ENCODE data around the gene LPCAT4. TPM values are rescaled to one million over a fixed set of nuclear protein-coding genes. Genes with fewer than 3 reads are reported as not detected.

The LPCAT4 gene
- total and polyA plus RNA-seq, 4 donors: 1.1 to 2.4 (median 1.8) TPM

DNA sequence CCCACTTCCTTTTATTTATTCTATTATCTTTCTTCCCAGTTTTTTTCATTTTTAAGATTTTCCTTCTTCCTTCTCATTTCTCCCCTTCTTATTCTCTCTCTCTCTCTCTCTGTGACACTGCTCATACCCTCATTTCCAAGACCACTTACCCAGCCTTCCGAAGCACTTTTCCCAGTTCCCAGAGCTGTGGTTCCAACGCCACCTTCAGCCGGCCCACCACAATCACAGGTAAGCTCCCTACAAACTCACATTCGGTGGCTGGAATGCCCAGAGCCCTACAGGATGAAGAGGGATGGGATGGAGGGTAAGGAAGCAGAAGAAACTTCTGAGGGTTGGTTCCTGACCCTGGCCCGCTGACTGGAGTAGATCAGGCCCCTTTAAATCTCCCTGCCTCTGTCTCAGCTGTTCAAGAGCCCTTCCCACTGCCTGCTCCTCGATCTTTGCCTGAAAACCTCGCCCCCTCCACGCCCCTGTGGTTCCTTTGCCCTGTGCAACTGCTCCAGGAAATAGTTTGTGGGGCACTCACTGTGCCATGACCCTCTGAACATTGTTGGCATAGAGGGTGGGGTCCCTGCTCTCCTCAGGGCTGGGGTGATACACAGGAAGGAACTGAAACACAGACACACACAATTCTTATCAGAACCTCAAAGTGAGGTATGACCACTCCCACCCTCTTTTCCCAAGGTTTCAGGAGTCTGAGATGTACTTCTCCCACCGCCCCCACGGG, 4.8 kb downstream of the LPCAT4 start:
- TF ChIP-seq FOXA2 (IDR thresholded peaks at IDR 0.05): no peak
- no peak for TF ChIP-seq SP1 (IDR thresholded peaks at IDR 0.05)
- Histone ChIP-seq H3K9ac (ENCODE audit: low read depth in 1 of 2, low read length in 2 of 2) (no peak overlapping the region), H3K27me3 (ENCODE audit: control insufficient read depth in 4 of 4, insufficient read depth in 4 of 4, low read length in 3 of 4) (no peaks in the 10 kb centered on the region), H3K9me3 (ENCODE audit: control insufficient read depth in 4 of 4, low read length in 3 of 4) (no peaks in the 10 kb centered on the region), H3K36me3 (ENCODE audit: control insufficient read depth in 4 of 4, insufficient read depth in 3 of 4, low read depth in 1 of 4, low read length in 3 of 4) (peaks cover 0 to 2% (median 0%) of the 10 kb centered on the region in 4 donors), H3K27ac (ENCODE audit: low read depth in 1 of 2, low read length in 2 of 2) (no peak overlapping the region), H3K4me3 (ENCODE audit: low read depth in 1 of 3, low read length in 3 of 3) (no peak overlapping the region), H3K4me1 (ENCODE audit: control insufficient read depth in 4 of 4, insufficient read depth in 4 of 4, low read length in 3 of 4) (peaks cover 0 to 9% (median 5%) of the 10 kb centered on the region in 4 donors)
- no peak for DNase-seq (ENCODE audit: low spot score)
- WGBS: 80% methylated on average over 10 of the region's 10 CpGs

DNA sequence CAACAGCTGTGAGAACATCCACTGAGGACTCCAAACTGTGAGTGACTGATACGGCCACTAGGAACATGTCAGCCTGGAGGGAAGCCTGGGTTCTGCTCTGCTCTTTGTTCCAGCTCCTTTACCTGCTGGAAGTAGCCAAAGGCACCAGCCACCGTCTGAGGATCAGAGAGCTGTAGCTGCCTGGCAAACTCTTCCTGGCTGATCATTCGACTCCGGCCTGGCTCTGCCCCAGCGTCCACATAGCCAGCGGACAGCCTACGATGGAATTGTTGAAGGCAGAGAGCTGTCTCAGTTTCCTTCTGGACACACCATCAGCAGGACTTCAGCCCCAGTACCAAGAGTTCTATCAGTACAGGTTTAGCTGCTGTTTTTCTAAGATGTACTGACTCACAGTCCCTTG, 5.7 kb downstream of the LPCAT4 start:
- TF ChIP-seq JUND (IDR thresholded peaks at IDR 0.05) (no peak), YY1 (IDR thresholded peaks at IDR 0.05) (no peak), HNF4G (IDR thresholded peaks at IDR 0.05) (no peak), RXRA (IDR thresholded peaks at IDR 0.05) (no peak), FOXA2 (IDR thresholded peaks at IDR 0.05) (no peak), TAF1 (conservative IDR thresholded peaks at IDR 0.05) (no peak), GABPA (IDR thresholded peaks at IDR 0.05 in 1 of 2, conservative IDR thresholded peaks at IDR 0.05 in 1 of 2) (no peak), RAD21 (IDR thresholded peaks at IDR 0.05) (no peak), HNF4A (conservative IDR thresholded peaks at IDR 0.05) (no peak), FOXA1 (IDR thresholded peaks at IDR 0.05) (no peak), EGR1 (IDR thresholded peaks at IDR 0.05; ENCODE audit: low read depth in 2 of 2) (no peak), SP1 (IDR thresholded peaks at IDR 0.05) (no peak), NR2F2 (IDR thresholded peaks at IDR 0.05) (no peak)
- TF ChIP-seq, protein P1, sequence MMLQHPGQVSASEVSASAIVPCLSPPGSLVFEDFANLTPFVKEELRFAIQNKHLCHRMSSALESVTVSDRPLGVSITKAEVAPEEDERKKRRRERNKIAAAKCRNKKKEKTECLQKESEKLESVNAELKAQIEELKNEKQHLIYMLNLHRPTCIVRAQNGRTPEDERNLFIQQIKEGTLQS (IDR thresholded peaks at IDR 0.05): no peak
- TF ChIP-seq, protein P2, sequence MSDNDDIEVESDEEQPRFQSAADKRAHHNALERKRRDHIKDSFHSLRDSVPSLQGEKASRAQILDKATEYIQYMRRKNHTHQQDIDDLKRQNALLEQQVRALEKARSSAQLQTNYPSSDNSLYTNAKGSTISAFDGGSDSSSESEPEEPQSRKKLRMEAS (IDR thresholded peaks at IDR 0.05): no peak
- TF ChIP-seq, protein P3, sequence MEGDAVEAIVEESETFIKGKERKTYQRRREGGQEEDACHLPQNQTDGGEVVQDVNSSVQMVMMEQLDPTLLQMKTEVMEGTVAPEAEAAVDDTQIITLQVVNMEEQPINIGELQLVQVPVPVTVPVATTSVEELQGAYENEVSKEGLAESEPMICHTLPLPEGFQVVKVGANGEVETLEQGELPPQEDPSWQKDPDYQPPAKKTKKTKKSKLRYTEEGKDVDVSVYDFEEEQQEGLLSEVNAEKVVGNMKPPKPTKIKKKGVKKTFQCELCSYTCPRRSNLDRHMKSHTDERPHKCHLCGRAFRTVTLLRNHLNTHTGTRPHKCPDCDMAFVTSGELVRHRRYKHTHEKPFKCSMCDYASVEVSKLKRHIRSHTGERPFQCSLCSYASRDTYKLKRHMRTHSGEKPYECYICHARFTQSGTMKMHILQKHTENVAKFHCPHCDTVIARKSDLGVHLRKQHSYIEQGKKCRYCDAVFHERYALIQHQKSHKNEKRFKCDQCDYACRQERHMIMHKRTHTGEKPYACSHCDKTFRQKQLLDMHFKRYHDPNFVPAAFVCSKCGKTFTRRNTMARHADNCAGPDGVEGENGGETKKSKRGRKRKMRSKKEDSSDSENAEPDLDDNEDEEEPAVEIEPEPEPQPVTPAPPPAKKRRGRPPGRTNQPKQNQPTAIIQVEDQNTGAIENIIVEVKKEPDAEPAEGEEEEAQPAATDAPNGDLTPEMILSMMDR (IDR thresholded peaks at IDR 0.05; ENCODE audit: low read depth, low read length, missing input control): no peak
- TF ChIP-seq, protein P4, sequence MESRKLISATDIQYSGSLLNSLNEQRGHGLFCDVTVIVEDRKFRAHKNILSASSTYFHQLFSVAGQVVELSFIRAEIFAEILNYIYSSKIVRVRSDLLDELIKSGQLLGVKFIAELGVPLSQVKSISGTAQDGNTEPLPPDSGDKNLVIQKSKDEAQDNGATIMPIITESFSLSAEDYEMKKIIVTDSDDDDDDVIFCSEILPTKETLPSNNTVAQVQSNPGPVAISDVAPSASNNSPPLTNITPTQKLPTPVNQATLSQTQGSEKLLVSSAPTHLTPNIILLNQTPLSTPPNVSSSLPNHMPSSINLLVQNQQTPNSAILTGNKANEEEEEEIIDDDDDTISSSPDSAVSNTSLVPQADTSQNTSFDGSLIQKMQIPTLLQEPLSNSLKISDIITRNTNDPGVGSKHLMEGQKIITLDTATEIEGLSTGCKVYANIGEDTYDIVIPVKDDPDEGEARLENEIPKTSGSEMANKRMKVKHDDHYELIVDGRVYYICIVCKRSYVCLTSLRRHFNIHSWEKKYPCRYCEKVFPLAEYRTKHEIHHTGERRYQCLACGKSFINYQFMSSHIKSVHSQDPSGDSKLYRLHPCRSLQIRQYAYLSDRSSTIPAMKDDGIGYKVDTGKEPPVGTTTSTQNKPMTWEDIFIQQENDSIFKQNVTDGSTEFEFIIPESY (IDR thresholded peaks at IDR 0.05): no peak
- TF ChIP-seq, protein P5, sequence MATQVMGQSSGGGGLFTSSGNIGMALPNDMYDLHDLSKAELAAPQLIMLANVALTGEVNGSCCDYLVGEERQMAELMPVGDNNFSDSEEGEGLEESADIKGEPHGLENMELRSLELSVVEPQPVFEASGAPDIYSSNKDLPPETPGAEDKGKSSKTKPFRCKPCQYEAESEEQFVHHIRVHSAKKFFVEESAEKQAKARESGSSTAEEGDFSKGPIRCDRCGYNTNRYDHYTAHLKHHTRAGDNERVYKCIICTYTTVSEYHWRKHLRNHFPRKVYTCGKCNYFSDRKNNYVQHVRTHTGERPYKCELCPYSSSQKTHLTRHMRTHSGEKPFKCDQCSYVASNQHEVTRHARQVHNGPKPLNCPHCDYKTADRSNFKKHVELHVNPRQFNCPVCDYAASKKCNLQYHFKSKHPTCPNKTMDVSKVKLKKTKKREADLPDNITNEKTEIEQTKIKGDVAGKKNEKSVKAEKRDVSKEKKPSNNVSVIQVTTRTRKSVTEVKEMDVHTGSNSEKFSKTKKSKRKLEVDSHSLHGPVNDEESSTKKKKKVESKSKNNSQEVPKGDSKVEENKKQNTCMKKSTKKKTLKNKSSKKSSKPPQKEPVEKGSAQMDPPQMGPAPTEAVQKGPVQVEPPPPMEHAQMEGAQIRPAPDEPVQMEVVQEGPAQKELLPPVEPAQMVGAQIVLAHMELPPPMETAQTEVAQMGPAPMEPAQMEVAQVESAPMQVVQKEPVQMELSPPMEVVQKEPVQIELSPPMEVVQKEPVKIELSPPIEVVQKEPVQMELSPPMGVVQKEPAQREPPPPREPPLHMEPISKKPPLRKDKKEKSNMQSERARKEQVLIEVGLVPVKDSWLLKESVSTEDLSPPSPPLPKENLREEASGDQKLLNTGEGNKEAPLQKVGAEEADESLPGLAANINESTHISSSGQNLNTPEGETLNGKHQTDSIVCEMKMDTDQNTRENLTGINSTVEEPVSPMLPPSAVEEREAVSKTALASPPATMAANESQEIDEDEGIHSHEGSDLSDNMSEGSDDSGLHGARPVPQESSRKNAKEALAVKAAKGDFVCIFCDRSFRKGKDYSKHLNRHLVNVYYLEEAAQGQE (IDR thresholded peaks at IDR 0.05): no peak
- Histone ChIP-seq H3K9ac (ENCODE audit: low read depth in 1 of 2, low read length in 2 of 2) (no peak overlapping the region), H3K4me1 (ENCODE audit: control insufficient read depth in 4 of 4, insufficient read depth in 4 of 4, low read length in 3 of 4) (peaks cover 0 to 4% (median 3%) of the 10 kb centered on the region in 4 donors), H3K9me3 (ENCODE audit: control insufficient read depth in 4 of 4, low read length in 3 of 4) (no peaks in the 10 kb centered on the region), H3K27me3 (ENCODE audit: control insufficient read depth in 4 of 4, insufficient read depth in 4 of 4, low read length in 3 of 4) (no peaks in the 10 kb centered on the region), H3K4me3 (ENCODE audit: low read depth in 1 of 3, low read length in 3 of 3) (no peak overlapping the region), H3K36me3 (ENCODE audit: control insufficient read depth in 4 of 4, insufficient read depth in 3 of 4, low read depth in 1 of 4, low read length in 3 of 4) (peaks cover 0 to 2% (median 0%) of the 10 kb centered on the region in 4 donors), H3K27ac (ENCODE audit: low read depth in 1 of 2, low read length in 2 of 2) (no peak overlapping the region)
- 92% methylated on average over 7 of the region's 7 CpGs for WGBS
- DNase-seq (ENCODE audit: low spot score): no peak
